Suppressor macrophage (primary cell): ENCODE data around the gene PEAR1.
A peak's percentile ranks its signal among the peaks of the same experiment; 100 is the strongest.

Experiments used
- DNase-seq, 4 experiments: peaks; one replicate each; pipeline ENCODE4 v3.0.0-alpha.2; 2020 to 2022
- total RNA-seq, 17 experiments: gene quantifications; one replicate each; lab custom pipeline; 2026; ENCODE audit warnings: mixed read lengths in 6 of 17, inconsistent platforms in 3 of 17; lab: John Stamatoyannopoulos, UW

The PEAR1 gene, protein sequence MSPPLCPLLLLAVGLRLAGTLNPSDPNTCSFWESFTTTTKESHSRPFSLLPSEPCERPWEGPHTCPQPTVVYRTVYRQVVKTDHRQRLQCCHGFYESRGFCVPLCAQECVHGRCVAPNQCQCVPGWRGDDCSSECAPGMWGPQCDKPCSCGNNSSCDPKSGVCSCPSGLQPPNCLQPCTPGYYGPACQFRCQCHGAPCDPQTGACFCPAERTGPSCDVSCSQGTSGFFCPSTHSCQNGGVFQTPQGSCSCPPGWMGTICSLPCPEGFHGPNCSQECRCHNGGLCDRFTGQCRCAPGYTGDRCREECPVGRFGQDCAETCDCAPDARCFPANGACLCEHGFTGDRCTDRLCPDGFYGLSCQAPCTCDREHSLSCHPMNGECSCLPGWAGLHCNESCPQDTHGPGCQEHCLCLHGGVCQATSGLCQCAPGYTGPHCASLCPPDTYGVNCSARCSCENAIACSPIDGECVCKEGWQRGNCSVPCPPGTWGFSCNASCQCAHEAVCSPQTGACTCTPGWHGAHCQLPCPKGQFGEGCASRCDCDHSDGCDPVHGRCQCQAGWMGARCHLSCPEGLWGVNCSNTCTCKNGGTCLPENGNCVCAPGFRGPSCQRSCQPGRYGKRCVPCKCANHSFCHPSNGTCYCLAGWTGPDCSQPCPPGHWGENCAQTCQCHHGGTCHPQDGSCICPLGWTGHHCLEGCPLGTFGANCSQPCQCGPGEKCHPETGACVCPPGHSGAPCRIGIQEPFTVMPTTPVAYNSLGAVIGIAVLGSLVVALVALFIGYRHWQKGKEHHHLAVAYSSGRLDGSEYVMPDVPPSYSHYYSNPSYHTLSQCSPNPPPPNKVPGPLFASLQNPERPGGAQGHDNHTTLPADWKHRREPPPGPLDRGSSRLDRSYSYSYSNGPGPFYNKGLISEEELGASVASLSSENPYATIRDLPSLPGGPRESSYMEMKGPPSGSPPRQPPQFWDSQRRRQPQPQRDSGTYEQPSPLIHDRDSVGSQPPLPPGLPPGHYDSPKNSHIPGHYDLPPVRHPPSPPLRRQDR
- 0 to 3.4 (median 0.31) reads per million in 17 experiments for total RNA-seq

DNA sequence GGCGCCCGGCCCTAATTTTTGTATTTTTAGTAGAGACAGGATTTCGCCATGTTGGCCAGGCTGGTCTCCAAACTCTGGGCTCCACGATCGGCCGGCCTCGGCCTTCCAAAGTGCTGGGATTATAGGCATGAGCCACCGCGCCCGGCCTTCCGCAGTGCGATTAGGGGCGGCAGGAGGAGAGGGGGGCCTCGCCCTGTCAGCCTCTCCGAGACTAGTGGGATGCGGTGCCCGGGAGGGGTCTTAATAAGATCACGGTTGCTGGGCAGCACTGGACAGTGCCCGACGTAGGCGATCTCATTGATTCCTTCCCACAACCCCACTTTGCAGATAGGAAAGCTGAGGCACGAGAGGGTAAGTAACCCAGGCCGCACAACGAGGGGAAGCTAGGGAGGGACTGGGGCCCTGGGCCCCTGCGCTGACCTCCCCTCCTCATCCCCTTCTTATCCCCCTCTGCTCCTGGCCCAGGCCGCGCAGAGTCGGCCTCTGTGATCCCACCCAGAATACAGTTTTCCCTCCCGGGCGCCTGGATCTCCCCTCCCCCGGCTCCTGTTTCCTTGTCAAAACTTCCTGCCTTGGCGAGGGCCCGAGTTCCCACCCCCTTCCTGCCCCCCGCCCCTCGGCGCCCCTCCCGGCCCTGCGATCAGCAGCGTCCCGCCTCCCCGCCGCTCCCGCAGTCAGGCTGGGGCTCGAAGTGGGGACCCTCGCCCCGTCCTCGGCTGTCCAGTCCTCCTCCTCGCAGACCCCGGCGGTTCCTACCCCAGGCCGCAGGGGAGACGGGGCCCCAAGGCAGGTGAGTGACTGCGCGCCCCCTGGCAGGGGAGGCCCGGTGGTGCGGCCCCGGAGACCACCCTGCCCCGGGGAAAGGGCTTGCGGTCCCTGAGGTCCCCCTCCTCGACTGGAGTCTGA is at the start of gene PEAR1:
PEAR1 (plus strand) TSS at position 671 of the 906 bp plus-strand sequence. CDS start 10,209 bp downstream, outside the sequence.
- DNase-seq, result no peak

DNA sequence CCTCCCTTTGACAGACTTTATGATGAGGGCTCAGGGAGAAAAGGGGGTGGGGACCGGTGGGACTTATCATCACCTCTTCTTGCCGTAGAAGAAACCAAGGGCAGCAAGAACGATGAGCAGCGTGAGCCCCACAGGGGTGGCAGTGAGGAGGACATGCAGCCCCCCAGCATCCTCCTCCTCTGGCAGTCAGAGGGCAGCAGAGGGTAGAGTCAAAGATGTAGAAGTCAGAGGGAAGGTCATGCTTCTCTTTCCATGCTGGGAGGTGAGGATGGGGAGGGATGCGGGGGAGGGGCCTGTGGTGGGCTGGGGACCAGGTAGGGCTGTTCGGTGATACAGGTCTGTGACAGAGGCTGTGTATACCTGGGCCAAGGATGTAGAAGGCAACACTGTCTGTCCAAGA is 49.4 kb upstream of the PEAR1 start:
- DNase-seq, result no peak

DNA sequence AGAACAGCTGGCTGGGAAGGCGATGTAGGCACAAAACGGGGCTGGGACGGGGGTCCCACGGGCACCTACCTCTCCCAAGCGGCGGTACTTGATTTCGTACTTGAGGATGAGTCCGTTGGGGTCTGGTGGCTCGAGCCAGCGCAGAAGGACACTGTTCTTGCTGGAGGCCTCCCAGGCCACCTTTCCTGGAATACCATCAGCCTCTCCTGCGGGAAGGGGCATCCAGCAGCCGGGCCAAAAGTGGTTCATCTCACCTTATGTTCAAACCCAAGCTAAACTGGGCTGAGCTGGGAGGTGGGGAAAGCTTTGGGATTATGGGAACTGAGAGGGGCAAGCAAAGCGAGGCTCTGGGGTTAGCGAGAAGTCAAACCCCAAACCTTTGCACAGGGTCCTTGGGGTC is 48.9 kb upstream of the PEAR1 start:
- no peak for DNase-seq

DNA sequence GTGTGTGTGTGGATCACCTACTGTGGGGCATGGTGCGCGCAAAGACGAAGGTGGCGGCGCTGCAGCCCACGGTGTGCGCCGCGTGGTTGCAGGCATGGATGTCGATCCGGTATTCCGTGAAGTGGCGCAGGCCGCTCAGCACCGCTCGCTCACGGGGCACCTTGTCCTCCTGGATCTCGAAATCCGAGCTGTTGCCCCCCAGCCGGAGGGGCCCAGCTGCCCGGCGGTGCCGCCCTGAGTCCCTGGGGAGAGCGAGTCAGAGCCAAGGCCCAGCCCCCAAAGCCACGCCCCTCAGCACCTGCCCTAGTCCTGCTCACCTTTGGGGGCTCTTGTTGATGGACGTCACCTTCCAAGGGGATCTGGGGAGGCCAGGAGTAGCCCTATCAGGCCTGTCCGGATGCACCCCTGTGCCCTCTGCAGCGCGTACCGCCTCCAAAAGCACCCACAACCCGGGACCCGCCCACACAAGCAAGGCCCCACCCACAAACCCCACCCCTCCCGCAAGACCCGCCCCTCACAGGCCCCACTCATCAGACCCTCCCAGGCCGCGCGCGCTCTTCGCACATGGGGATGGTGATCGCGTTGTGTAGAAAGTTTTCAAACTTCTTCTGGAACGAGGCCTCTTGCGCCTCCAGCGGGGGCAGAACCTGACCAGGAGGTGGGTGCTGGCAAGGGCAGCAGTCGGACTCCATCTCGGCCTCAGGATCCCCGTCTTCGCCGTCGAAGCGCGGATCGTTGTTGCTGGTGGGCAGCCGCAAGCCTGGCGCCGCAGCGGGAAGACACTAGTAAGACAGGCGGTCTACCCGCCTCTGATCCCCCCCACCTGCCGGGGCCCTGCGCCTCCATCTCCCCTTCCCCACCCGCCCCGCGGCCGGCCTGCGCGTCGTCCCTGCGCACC is 48.2 kb upstream of the PEAR1 start:
- DNase-seq, result peak in 1 of 4 experiments; percentile 4

DNA sequence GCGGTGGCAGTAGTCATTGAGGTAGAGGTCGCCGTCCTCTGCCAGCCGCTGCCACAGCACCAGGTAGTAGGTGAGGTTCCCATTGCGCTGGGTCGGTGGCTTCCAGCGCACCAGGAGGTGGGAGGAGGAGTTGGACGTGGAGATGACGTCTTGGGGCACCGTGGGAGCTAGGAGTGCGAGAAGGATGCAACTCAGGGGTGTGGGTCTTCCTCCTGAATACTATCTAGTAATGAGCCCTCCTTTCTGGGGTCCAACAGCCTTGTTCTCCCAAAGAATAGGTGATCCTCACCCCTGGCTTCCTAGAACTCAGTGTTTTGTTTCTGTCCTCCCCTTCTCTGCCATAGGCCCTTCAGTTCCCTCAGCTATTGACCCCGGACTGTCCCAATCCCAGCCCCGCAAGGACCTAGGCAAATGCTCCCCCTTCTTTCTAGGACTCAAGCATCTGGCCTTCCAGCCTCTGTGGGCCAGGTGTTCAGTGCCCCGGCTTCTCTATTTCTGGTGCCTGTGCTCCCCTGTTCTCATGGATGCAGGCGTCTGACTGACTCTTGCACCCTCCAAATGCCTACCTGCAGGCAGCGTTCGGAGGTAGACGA is 47.5 kb upstream of the PEAR1 start:
- DNase-seq, result no peak

DNA sequence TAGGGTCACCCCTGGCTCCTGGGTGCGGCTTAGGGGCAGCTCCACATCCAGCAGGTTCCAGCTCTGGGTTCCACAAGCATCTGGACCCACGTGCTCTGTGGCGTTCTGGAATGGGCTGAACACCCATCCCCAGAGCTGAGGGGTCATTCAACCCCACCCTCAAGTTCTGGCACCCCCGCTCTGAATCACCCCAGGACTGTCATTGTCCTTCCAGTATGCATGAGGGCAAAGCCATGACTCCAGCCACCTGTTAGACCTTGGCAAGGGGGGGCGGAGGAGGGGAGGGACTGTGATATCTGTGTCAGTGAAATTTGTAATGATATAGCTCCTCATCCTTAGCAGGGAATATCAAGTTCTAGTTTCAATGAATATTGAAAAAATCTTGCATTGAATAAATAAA is 46.9 kb upstream of the PEAR1 start:
- DNase-seq, result no peak

DNA sequence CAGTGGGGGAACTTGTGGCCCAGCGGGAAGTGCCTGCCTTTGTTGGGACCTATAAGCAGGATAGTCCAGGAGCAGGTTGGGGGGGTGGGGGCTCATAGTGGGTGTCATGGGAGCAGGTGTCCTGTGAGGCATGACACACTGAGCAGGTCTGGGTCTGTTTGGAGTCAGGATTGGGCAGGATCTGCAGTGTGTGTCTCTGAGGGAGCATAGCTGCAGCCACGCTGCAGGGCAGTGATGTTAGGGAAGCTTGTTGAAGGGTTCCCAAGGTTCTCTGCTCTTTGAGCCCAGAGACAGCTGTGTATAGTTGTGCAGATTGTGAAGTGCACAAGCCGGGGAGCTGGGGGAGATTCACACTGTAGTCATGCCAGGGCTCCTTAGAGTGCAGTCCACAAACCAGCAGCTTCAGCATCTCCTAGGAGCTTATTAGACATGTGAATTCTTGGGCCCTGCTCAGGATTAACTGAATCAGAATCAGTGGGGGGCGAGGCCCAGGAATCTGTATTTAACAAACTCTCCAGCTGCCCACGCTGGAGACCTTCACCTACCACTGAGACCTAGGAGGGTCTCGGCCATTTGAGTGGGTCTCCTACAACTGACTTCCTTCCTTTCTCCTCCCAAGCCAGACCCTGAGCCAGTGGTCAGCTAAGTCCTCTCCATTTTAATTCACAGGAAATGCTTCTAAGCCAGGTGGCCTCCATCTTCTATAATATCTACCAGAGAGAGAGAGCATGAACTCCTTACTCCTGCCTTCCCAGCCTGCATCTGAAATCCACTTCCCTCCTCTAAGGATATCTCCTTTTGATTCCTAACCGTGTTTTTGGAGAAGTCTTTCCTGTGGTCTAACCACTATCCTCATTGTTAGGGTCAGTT is 45.7 kb upstream of the PEAR1 start:
- DNase-seq, result no peak

DNA sequence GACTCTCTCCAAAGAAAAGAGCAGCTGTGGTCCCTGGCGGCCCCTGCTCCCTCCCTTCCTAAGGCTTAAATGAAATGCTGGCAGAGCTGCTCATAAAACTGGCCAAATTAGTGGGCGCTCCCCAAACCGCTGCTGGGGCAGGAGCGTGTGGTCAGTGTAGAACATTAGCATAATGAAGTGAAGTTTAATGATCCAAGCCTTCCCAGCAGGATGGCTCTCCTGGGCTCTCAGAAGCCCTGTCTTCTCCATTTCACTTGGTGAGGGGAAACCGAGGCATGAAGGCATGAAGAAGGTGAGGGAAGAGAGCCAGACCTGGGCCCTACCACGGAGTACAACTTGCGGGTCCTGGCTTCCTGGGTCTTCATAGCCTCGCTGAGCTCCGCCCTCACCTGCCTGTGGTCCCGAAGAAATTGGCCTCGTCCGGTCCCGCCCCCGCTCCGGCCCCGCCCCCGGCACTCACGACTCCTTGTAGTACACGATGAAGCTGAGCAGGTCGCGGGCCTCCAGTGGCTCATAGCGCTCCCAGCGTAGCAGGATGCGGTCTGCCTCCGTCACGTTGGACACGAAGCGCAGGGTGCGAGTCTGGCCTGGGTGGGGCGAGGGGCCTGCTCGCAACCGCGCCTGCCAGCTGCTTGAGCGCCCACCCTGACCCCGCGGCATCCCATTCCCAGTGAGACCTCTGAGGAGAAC is 44.9 kb upstream of the PEAR1 start:
- no peak for DNase-seq

DNA sequence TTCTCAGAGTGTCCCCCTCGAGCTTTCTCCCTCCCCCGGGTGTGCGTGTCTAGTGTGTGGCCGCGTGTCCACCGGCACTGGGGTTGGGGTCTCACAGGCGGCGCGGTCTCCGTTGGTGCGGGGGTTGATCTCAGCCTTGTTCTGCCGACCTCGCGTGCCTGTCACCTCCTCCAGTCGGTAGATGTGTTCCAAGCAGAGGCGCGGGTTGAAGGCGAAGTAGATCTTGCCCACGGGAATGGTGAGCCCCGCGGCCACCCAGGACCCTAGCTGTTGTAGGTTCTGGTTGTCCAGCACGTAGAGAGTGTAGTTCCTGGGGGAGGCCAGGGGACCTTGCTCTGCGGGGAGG is 44.4 kb upstream of the PEAR1 start:
- DNase-seq, result no peak

DNA sequence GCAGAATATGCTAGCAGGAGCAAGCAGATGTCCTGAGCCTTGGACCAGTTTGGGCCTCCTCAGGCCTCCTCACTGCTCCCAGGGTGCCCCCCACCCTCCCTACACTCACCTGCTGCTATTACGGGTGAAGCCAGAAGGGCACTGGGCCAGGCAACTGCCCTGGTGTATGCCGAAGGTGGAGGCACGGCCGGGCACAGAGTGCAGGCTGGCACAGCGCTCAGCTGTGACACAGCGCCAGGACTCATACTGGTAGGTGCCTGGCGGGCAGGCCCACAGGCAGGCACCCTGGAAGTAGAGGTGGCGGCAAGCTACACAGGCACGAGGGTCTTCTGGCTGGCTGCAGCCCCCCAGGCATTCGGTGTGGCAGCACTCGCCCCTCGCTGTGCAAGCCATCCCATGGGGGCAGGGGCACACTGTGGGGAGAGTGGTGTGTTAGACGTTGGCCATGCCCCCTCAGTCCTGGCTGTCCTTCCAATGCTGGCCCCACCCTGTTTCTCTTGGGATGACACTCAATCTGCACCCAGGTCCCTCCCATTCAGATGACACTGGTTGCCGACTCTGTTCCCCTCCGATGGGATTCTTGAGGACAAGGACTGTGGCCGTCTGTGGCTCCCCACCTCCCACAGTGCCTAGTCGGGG is 41.6 kb upstream of the PEAR1 start:
- DNase-seq, result no peak

DNA sequence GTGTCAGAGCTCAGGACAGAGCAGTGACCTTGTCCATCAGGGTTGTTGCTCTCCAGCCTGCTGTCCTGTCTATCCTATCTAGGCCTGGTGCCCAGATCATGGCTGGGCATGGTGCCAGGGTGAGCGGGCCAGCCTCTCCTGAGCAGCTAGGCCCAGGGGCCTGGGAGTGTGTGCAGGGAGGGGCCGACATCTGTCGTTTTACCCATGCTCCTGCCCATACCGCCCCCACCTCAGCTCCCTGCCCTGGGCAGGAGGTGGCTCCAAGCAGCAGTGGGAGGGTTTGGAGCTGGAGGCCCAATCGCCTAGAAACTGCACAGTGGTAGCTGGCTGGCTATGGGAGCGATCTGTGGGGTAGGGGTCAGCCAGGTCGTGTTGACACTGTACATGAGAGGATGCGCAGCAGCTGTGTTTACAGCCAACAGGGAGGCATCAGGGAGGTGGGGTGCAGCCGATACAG is 41.1 kb upstream of the PEAR1 start:
- DNase-seq, result no peak

DNA sequence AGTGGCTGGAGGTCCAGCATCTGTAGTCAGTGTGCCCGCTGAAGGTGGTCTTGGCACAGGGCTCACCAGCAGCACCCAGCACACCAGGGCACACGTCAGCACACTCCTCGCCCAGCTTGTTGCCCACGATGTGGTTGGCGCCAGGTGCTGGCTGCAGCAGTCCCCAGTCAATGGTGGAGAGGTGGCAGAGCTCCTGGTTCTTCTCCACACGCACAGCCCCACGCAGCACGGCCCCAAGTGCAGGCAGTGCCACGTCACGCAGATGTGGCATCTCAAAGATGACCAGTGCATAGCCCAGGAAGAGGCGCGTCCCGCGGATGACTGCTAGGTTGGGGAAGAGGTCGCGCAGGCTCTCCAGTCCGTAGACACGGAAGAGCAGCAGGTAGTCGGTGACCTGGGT is 39.8 kb upstream of the PEAR1 start:
- DNase-seq, result no peak

DNA sequence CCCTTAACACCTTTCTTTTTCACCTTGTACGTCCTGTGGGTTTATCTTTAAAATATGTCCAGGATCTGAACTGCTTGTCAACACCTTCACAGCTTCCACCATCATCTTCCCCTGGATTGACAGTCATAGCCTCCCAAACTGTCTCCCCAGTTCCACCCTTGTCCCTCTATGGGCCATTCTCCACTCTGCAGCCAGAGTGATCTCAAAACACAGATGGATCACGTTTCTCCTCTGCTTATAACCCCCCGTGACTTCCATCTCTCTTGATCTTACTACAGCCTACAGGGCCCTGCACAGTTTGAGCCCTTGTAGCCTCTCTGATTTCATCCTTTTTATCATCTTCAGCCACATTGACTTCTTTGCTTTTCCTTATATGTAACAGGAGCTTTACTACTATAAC is 38.9 kb upstream of the PEAR1 start:
- DNase-seq, result no peak

DNA sequence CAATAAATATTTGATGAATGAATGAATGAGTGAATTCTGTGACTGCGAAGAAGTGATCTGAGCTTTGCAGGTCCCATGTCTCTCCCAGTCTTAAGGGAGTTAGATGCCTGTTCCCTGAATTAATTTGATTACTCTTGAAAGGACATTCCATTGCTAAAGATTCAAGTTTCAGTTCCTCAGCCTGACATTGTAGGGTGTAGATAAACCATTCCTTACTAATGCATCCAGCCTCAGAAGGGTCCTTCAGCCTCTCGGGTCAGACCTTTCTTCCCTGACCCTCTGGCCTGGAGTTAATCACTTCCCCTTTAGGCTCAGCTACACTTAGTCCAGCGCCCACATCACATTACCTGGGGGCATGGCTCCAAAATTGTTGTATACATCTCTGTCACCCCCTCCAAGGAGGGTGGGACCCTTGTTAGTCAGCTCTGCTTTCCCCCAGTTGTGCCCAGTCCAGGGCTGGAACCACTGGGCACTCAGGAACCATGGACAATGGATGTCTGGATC is 37.2 kb upstream of the PEAR1 start:
- DNase-seq, result peak in 1 of 4 experiments; percentile 17

DNA sequence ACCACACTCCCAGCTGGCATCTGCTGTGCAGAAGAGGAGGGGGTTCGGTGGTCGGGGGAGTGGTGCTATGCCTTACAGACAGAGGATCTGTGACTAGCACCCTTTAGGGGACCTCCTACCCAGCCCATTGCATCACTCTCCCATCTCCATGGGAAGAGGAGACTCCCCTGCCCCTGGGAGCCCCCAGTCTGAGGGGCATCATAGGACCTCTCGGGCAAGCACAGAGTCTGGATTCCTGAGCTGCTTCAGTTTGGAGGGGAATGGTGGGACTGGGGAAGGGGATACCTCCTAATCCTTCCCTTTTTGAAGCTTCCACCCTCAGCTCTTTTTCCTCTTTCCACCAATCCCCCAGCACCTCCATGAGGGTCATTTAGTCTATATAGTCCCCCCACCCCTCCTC is 36.0 kb upstream of the PEAR1 start:
- no peak for DNase-seq

DNA sequence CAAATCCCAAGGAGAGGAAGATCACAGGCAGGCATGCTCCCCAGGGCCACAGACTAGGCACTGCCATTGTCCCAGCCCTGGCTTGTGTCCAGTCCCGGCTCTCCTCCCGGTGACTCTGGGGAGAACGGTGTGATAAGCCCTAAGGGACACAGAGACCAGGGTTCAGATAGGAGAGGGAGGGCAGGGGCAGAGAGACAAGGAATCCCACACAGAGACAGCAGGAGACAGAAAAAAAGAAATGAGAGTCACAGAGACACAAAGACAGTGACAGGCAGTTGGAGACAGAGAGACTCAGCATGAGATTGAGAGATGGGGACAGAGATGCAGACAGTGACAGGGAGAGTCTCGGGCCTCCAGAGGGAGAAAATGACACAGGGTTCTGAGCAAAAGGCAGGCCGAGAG is 35.0 kb upstream of the PEAR1 start:
- no peak for DNase-seq

DNA sequence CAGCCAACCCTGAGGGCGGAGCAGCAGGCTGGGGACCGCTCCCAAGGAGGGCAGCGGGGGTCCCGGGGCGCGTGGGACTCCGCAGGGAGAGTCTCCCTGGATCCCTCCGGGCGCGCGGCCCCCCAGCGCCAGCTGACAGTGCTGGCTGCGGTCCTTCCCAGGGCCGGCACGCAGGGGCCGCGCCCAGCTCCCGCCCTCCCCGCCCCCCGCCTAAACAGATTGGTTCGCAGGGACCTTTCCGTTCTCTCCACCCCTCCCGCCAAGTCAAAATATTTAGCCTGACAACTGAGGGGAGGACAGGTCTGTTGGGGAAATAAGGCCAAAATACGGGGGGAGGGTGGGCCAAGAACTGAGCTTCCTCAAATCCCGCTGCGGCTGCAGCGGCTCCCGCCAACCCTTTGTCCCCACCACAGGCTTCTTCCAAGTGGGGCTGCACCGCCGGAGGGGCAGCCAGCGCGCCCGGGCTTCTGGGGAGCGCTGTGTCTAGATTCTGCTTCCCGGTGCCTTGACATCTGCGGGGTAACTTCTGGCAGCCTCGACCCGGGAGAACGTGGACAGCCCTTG is 34.5 kb upstream of the PEAR1 start, which contains the start of gene INSRR:
INSRR (minus strand) TSS at position 159 of the 564 bp plus-strand sequence. CDS start 496 bp downstream, outside the sequence.
- DNase-seq, result peak in 2 of 4 experiments; percentile 17 to 30
